GM12892 (cell line): ENCODE data around the gene CD74.

Experiments
- POLR2A ChIP-seq: IDR thresholded peaks from 2 replicates; pipeline ENCODE4 v1.6.1; 2011; ENCODE audit warnings: low read depth, low read length, control low read depth
- POLR2AphosphoS5 ChIP-seq: IDR thresholded peaks from 2 replicates; pipeline ENCODE4 v1.6.1; 2011; ENCODE audit warnings: low read depth, low read length, control low read depth

- TF ChIP-seq POLR2A (no peak), POLR2AphosphoS5 (no peak; the same call in 1 of the 2 replicates)
These were observed 6.0 kb downstream of the CD74 start for GRCh38 chr5:150406723-150407095.
